Tibial nerve (tissue), 4 donors: ENCODE data around the gene GMDS. TPM values are rescaled to one million over a fixed set of nuclear protein-coding genes. Genes with fewer than 3 reads are reported as not detected.
"Not testable (repeated sequence)": the region's sequence is repeated elsewhere in the genome, so short reads cannot be mapped to it uniquely, and the experiment has no call there.

ENCODE experiments used
- DNase-seq, 2 donors: peaks; one replicate each; pipeline ENCODE4 v3.0.0-alpha.2; 2019; ENCODE audit warnings: low spot score in 2 of 2
- H3K27ac ChIP-seq, 4 donors: fragments of 200-600 bp; sonication (generic) in 3 of 4; one replicate each; pipeline ENCODE4 v1.5.1; 2017 to 2019; ENCODE audit warnings: mild to moderate bottlenecking in 1 of 4
- H3K27me3 ChIP-seq, 2 donors: fragments of 200-600 bp; sonication (generic) in 1 of 2; one replicate each; pipeline versions ENCODE4 v1.5.1 to v1.6.0; 2017 to 2019
- H3K36me3 ChIP-seq, 3 donors: fragments of 200-600 bp; sonication (generic); one replicate each; pipeline ENCODE4 v1.5.1; 2018 to 2019
- H3K4me1 ChIP-seq, 4 donors: fragments of 200-600 bp; sonication (generic) in 3 of 4; one replicate each; pipeline ENCODE4 v1.5.1; 2017 to 2019
- H3K4me3 ChIP-seq, 4 donors: fragments of 200-600 bp; sonication (generic) in 3 of 4; one replicate each; pipeline ENCODE4 v1.5.1; 2017 to 2019; ENCODE audit warnings: mild to moderate bottlenecking in 1 of 4, moderate library complexity in 1 of 4
- H3K9me3 ChIP-seq, 4 donors: fragments of 200-600 bp; sonication (generic) in 3 of 4; one replicate each; pipeline ENCODE4 v1.5.1; 2017 to 2019
- EP300 ChIP-seq, 2 donors: sonication (generic); formaldehyde crosslinking; IDR thresholded peaks; one replicate each; pipeline ENCODE4 v1.6.1; 2017; ENCODE audit warnings: antibody characterized with exemption in 2 of 2, mild to moderate bottlenecking in 1 of 2
- POLR2A ChIP-seq, 2 donors: fragments of 450-650 bp; IDR thresholded peaks; one replicate each; pipeline ENCODE4 v1.6.1; 2017; ENCODE audit warnings: antibody characterized with exemption in 2 of 2, mild to moderate bottlenecking in 2 of 2, moderate library complexity in 2 of 2
- WGBS, 2 donors: methylation state at CpG; one replicate each; pipeline ENCODE4 v1.1.5; 2018; 5-methylcytosine and 5-hydroxymethylcytosine counted together
- total RNA-seq, 4 donors: library from RNA; depleted of rRNA; stranded (reverse); fragments of >200 nt; gene quantifications; one replicate each; pipeline ENCODE4 v1.1.0, GENCODE V29; 2016
- TF ChIP-seq, protein P1 (sequence below), 5 experiments: fragments of 200-600 bp in 3 of 5; fragments of 450-650 bp in 2 of 5; sonication (generic) in 3 of 5; IDR thresholded peaks; one replicate each; pipeline ENCODE4 v1.5.1; 2016 to 2019; ENCODE audit warnings: antibody characterized with exemption in 5 of 5, mild to moderate bottlenecking in 3 of 5, moderate library complexity in 2 of 5

Gene GMDS
- total RNA-seq, 4 donors from 2014 or later: 14.9 to 46.5 (median 32.8) TPM

DNA sequence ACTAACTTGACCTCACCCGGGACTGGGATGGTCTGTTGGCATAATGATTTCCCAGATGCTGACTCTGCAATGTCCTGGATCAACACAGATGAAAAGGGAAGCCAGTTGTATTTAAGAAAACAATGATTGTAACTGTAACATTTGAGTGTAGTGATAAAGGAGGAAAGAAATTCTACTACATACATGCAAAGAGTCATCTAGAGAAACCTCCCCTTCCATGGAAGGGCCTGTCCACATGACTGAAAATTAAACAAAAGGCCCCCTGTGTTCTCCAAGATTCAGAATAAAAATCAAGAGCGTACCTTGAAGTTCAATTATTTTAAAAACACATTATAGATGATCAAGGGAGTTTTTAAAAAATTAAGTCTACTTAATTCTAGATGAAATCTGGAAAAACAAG is 484.5 kb downstream of the GMDS start:
- no peak overlapping the region for H3K27ac ChIP-seq
- TF ChIP-seq, protein P1, sequence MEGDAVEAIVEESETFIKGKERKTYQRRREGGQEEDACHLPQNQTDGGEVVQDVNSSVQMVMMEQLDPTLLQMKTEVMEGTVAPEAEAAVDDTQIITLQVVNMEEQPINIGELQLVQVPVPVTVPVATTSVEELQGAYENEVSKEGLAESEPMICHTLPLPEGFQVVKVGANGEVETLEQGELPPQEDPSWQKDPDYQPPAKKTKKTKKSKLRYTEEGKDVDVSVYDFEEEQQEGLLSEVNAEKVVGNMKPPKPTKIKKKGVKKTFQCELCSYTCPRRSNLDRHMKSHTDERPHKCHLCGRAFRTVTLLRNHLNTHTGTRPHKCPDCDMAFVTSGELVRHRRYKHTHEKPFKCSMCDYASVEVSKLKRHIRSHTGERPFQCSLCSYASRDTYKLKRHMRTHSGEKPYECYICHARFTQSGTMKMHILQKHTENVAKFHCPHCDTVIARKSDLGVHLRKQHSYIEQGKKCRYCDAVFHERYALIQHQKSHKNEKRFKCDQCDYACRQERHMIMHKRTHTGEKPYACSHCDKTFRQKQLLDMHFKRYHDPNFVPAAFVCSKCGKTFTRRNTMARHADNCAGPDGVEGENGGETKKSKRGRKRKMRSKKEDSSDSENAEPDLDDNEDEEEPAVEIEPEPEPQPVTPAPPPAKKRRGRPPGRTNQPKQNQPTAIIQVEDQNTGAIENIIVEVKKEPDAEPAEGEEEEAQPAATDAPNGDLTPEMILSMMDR (IDR thresholded peaks at IDR 0.05): no peak
- no peak for TF ChIP-seq POLR2A (IDR thresholded peaks at IDR 0.05)
- no peak for TF ChIP-seq EP300 (IDR thresholded peaks at IDR 0.05)
- WGBS, 2 donors: 42 to 44% methylated on average over 2 of the region's 2 CpGs
- no peak for DNase-seq
- H3K4me3 ChIP-seq: no peak overlapping the region
- H3K4me1 ChIP-seq: peaks cover 0 to 46% (median 6%) of the 10 kb centered on the region in 4 donors
- no peaks in the 10 kb centered on the region for H3K27me3 ChIP-seq
- no peaks in the 10 kb centered on the region for H3K9me3 ChIP-seq
- H3K36me3 ChIP-seq: no peaks in the 10 kb centered on the region

DNA sequence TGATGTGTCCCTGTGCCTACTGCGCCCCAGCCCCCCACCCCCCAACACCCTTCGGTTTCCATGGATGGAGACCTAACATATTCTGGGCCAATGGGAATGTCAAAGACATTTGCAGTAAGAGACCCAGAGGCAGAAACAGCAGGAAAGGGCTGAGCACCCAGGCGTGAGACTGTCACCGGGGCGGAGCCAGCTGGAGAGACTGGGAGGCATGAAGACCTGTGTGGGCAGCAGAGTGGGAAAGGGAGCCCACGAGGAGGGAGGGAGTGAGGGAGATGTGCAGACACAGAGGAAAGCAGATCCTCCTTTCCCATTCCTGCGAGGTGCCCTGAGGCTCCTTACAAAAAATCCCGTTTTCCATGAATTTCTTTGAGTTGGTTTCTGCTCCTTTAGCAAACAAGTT is 485.5 kb downstream of the GMDS start:
- Histone ChIP-seq H3K4me1 (peaks cover 0 to 37% (median 6%) of the 10 kb centered on the region in 4 donors), H3K27ac (no peak overlapping the region), H3K27me3 (no peaks in the 10 kb centered on the region), H3K4me3 (no peak overlapping the region), H3K36me3 (no peaks in the 10 kb centered on the region), H3K9me3 (no peaks in the 10 kb centered on the region)
- TF ChIP-seq EP300 (IDR thresholded peaks at IDR 0.05) (no peak), POLR2A (IDR thresholded peaks at IDR 0.05) (no peak)
- TF ChIP-seq, protein P1 (IDR thresholded peaks at IDR 0.05): no peak
- WGBS, 2 donors: 93 to 95% methylated on average over 8 of the region's 8 CpGs
- DNase-seq: no peak

DNA sequence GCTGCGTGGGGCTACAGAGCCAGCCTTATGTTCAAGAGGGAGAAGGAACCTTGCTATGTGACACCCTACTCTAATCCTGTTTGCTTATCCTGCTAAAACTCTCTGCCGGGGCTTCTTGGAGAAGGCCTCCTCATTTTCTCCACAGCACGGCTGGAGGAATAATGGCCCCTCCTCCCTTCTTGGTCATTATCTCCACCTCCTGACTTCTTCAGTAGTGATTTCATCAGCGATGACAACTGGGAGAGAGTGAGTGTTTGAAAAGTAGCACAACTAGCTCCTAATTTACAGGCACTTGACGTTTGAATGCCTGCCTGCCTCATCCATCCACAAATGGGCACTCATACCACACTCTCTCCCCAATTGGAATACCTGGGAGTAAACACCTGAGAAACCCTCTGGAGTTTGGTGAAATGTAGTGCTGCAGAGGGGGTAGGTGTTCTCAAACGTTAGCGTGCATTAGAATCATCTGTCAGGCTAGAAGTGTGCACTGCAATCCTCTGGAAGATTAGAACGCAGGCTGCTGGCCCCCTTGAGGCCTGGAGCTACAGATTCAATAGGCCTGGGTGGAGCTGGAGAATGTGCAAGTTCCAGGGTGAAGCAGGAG is 487.2 kb downstream of the GMDS start:
- no peaks in the 10 kb centered on the region for H3K36me3 ChIP-seq
- 65 to 73% methylated on average over 7 to 8 of the region's 8 CpGs for WGBS, 2 donors
- peaks cover 0 to 20% (median 6%) of the 10 kb centered on the region in 4 donors for H3K4me1 ChIP-seq
- TF ChIP-seq, protein P1 (IDR thresholded peaks at IDR 0.05): no peak
- TF ChIP-seq EP300 (IDR thresholded peaks at IDR 0.05) (no peak), POLR2A (IDR thresholded peaks at IDR 0.05) (no peak)
- no peak overlapping the region for H3K4me3 ChIP-seq
- no peak for DNase-seq
- no peak overlapping the region for H3K27ac ChIP-seq
- H3K9me3 ChIP-seq: peaks cover 0 to 3% (median 0%) of the 10 kb centered on the region in 4 donors
- no peaks in the 10 kb centered on the region for H3K27me3 ChIP-seq

DNA sequence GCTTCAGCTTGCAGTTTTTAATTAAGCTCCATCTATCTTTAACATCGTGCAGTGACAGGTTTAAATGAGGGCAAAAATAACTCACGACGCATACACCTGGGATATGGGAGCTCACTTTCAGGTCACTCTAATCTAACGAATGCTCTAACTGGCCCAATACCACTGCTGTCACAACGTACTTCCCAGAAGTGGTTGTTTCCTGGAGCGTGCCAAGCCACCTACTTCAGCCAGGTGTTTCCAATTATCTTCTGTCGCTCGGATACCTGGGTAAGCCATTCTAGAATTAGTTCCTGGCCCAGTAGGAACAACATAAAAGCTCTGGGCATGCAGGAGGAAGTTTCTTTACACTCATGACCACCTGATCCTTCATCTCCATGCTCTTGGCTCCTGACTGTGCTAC is 488.3 kb downstream of the GMDS start:
- H3K36me3 ChIP-seq: no peaks in the 10 kb centered on the region
- DNase-seq: no peak
- TF ChIP-seq EP300 (IDR thresholded peaks at IDR 0.05): no peak
- TF ChIP-seq, protein P1 (IDR thresholded peaks at IDR 0.05): no peak
- no peak for TF ChIP-seq POLR2A (IDR thresholded peaks at IDR 0.05)
- no peaks in the 10 kb centered on the region for H3K27me3 ChIP-seq
- H3K4me1 ChIP-seq: peaks cover 0 to 18% (median 6%) of the 10 kb centered on the region in 4 donors
- 88 to 94% methylated on average over 8 of the region's 8 CpGs for WGBS, 2 donors
- H3K27ac ChIP-seq: no peak overlapping the region
- no peak overlapping the region for H3K4me3 ChIP-seq
- H3K9me3 ChIP-seq: peaks cover 0 to 3% (median 0%) of the 10 kb centered on the region in 4 donors

DNA sequence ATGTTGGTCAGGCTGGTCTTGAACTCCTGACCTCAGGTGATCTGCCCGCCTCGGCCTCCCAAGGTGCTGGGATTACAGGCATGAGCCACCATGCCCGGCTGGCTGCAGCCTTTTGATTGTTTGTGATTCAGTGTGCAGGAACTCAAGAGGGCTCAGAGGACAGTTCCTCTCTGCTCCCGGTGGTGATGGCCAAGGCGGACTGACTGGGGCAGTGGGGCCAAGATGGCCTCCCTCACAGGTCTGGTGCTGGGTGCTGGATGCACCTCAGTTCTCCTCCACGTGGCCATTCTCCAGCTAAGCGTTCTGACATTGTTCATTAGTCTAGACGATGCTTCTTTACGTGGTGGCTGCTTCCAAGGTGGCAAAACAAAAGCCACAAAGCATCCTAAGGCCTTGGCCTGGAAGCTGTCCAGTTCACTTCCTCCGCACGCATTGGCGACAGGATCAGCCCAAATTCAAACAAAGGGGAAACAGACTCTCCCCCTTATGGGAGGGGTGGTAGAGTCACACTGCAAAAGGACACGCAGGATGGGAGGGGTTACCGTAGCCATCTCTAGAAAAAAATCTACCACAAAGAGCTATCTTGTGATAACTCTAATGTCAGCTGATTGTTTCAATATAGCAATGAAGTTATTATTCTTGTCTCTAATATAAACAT is 488.8 kb downstream of the GMDS start:
- no peaks in the 10 kb centered on the region for H3K27me3 ChIP-seq
- H3K9me3 ChIP-seq: peaks cover 0 to 3% (median 0%) of the 10 kb centered on the region in 4 donors
- H3K4me1 ChIP-seq: peaks cover 0 to 13% (median 6%) of the 10 kb centered on the region in 4 donors
- H3K4me3 ChIP-seq: no peak overlapping the region
- DNase-seq: no peak
- WGBS, 2 donors: 80 to 83% methylated on average over 14 of the region's 14 CpGs
- TF ChIP-seq POLR2A (IDR thresholded peaks at IDR 0.05): no peak
- TF ChIP-seq, protein P1 (IDR thresholded peaks at IDR 0.05): no peak
- TF ChIP-seq EP300 (IDR thresholded peaks at IDR 0.05): no peak
- no peak overlapping the region for H3K27ac ChIP-seq
- no peaks in the 10 kb centered on the region for H3K36me3 ChIP-seq

DNA sequence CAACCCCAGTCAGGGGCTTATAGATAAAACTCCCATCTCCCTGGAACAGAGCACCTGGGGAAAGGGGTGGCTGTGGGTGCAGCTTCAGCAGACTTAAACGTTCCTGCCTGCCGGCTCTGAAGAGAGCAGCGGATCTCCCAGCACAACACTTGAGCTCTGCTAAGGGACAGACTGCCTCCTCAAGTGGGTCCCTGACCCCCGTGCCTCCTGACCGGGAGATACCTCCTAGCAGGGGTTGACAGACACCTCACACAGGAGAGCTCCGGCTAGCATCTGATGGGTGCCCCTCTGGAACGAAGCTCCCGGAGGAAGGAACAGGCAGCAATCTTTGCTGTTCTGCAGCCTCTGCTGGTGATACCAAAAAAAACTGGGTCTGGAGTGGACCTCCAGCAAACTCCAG is 494.3 kb downstream of the GMDS start:
- 92 to 96% methylated on average over 5 to 7 of the region's 8 CpGs for WGBS, 2 donors
- H3K27me3 ChIP-seq, H3K36me3 ChIP-seq, H3K4me1 ChIP-seq, H3K4me3 ChIP-seq, DNase-seq, H3K27ac ChIP-seq: not testable (repeated sequence)
- H3K9me3 ChIP-seq: peaks cover 0 to 15% (median 0%) of the 10 kb centered on the region in 4 donors
